GM21526 (cell line): ENCODE data around the gene NDFIP1.
A peak's percentile ranks its signal among the peaks of the same experiment; 100 is the strongest.

Experiments
- ATAC-seq: cut with Tn5 transposase; IDR thresholded peaks from one replicate; pipeline ENCODE4 v1.9.1; 2021; ENCODE audit warnings: moderate library complexity; ENCODE audit not compliant: unreplicated experiment, low FRiP score

NDFIP1 gene

DNA sequence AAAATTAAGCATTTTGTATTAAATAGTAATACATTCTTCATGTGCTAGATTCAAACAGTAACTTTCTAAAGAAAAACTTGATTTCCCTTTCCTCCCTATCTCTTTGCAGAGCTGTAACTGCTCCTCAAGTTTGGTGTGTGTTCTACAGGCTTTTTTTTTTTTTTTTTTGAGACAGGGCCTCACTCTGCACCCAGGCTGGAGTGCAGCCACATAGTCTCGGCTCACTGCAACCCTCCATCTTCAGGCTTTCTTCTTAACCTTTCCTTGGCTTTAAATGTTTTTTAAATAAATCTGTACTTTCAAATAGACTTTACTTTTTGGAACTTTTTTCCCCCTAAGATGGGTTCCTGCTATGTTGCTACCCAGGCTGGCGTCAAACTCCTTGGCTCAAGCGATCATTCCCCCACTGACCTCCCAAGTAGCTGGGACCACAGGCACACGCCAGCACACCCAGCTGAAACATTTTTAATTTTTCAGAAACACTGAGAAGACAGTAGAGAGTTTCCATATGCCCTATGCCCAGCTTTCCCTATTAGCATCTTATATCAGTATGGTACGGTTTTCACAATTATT is 9.1 kb downstream of the NDFIP1 start:
- no peak for ATAC-seq

DNA sequence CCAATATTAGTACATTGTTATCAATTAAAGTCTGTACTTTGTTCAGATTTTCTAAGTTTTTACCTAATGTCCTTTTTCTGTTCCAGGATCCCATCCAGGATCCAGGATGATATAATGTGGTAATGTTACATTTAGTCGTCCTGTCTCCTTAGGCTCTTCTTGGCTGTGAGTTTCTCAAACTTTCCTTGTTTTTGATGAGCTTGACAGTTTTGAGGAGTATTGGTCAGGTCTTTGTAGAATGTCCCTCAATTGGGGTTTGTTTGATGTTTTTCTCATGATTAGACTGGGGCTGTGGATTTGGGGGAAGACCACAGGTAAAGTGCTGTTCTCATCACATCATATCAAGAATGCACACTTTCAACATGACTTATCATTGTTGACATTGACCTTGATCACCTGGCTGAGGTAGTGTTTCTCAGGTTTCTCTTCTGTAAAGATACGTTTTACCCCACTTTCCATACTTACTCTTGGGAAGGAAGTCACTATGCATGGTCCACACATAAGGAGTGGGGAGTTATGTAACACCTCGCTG is 9.6 kb downstream of the NDFIP1 start:
- no peak for ATAC-seq

DNA sequence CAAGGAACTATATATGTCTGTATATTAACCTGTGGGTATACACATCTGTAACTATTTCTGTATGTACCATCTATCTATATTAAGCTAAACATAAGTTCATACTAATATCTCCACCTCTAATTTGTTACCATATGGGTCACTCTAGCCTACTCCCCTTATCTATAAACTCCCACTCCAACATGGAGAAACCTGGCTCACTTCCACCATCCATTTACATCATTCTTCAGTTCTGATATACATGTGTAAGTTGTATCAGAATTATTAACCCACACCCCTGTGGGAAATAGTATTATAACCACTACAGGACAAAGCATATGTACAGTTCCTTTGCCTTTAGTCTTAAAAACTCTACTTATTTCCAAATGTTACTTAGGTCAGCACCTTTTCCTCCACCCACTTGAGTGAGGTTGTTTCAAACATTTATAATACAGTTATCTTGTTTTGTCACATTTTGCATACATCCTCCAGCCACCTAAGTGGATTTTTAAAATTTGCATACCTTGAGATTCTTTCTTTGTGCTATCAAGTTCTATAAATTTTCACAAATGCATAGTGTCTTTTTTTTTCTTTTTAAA is 10.6 kb downstream of the NDFIP1 start:
- ATAC-seq, result no peak

DNA sequence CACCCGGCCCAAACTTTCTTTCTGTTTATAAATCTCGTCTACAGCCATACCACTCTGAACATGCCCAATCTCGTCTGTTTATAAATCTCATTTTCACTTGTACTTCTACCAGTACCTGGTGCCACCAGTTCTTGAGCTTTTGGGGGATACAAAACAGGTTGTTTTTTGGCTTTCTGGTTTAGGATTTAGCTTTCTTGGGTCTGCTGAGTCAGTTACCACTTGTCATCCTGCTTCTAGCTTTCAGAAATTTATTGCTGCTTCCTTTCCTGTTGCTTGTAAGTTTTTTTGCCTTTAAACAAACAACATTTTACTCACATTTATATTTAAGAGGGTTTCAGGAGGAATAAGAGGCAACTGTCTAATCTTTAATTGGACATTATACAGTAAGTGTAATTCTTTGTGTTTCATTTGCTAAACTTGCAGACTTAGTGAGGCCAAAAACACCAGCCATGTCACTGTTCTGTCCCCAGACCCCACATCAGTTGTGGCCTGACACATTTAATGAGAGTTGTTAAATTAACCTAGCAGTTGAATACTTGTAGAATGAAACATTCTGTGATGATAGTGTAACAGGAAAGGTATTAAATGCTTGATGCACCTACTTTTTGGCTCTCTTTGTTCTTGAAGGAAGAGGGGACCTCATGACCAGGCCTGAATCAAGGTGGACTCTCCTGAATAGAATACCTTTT is 11.8 kb downstream of the NDFIP1 start:
- ATAC-seq, result no peak

DNA sequence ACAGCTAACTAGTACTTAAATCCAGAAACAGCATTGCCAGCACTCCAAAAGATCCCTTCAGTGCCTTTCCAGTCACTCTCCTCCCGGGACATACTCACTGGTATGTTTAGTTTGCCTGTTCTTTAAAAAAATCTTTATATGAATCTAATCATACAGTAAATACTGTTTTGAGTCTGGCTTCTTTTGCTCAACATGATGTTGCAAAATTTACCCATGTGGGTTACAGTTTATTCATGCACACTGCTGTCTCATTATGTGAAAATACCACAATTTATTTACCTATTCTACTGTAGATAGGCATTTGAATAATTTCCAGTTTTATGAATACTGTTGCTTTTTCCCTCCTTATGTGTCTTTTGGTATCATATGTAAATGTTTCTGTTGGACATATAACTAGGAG is 13.5 kb downstream of the NDFIP1 start:
- no peak for ATAC-seq

DNA sequence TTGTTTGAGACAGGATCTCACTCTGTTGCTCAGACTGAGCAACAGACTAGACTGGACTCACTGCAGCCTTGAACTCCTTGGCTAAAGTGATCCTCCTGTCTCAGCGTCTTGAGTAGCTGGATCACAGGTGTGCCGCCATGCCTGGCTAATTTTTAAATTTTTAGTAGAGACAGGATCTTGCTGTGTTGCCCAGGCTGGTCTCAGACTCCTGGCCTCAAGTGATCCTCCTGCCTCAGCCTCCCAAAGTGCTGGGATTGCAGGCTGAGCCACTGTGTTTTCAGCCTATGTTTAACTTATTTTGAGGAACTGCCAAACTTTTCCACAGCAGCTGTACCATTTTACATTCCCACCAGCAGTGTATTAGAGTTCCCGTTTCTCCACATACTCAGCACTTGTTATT is 16.8 kb downstream of the NDFIP1 start:
- no peak for ATAC-seq

DNA sequence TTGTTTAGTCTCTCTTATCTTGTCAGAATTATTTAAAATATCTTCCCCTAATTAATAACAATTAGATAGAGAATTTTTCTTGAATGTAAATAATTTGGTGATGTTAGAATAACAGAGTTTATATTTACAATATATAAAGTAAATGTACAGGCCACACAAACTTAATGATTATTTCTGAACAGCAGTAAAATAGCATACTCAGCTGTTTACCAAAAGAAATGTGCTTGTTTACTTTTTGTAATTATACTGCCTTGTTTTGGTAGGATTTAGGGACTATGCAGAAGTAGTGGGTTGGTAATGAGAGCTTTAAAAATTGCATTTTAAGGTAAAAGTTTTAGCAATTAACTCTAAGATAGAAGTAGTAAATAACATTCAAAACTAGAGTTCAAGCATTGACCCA is 17.4 kb downstream of the NDFIP1 start:
- no peak for ATAC-seq

DNA sequence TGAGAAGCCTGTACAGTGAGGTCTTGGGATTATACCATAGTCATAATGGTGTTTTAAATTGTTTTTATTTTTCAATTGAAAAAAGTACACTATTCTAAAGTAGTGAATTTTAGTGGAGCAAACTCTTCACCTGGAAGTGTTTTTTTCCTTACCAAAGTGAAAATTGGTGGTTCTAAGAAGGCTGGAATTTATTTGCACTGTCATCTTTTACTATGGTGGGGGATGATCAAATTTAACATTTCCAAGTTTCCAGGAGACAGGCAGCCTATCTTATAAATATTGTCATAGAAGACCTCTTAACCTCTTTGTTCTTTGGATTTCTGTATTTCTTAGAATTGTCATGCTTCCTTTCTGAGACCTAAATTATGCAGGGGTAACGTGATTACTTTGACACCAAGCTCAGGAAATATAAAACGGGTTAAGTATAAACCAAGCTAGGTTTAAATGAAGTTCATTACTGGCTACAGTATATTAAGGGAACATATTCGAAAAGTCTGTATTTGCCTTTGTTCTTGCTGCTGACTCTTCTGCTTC is 20.2 kb downstream of the NDFIP1 start:
- no peak for ATAC-seq

DNA sequence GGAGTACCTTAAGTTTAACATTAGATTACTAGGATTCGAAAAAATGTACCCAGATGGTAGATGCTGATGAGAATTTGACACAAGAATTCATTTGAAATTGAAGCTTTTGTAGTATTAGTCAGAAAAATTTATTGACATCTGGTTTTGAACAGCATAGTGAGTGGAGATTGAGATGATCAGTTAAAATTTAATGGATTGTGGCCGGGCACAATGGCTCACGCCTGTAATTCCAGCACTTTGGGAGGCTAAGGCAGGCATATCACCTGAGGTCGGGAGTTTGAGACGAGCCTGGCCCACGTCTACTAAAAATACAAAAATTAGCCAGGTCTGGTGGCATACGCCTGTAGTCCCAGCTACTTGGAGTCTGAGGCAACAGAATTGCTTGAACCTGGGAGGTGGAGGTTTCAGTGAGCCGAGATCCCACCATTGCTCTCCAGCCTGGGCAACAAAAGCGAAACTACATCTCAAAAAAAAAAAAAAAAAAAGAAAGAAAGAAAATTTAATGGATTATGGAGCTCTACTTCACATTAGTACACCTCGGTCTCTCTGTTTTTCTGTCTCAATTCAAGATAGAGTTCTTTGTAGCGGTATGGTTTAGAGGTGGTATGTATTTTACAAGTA is 21.0 kb downstream of the NDFIP1 start:
- ATAC-seq, result no peak

DNA sequence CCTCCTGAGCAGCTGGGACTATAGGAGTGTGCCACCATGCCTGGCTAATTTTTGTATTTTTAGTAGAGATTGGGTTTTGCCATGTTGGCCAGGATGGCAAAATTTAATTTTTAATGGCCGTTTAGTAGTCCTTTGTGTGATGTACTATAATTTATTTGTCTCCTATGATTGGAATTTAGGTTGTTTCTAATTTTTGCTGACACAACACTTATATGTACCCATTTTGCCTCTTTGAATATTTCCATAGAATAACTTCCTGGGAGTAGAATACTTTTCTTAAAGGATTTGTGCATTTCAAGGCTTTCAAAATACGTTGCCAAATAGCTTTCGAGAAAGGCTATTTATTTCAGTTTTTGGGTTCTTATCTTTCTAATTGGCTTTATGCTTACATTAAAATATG is 22.8 kb downstream of the NDFIP1 start:
- no peak for ATAC-seq

DNA sequence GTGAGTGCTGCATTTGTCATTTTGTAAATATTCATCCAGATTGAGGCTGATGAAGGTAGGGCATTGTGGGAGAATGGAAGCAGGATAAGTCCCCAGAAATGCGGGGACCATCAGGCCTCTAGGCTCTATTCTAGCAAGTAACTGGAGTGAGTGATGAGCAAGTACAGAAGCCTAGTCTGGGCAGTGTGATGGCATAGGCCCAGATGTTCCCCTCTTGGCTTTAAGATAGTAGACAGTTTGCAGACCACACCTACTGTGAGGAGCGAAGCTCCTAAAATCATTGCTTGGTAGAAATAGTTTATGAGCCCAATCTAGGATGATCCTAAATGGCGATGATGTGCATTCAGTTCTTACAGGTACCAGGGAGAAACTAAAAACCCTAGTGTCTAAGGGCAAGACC is 24.3 kb downstream of the NDFIP1 start:
- ATAC-seq, result no peak

DNA sequence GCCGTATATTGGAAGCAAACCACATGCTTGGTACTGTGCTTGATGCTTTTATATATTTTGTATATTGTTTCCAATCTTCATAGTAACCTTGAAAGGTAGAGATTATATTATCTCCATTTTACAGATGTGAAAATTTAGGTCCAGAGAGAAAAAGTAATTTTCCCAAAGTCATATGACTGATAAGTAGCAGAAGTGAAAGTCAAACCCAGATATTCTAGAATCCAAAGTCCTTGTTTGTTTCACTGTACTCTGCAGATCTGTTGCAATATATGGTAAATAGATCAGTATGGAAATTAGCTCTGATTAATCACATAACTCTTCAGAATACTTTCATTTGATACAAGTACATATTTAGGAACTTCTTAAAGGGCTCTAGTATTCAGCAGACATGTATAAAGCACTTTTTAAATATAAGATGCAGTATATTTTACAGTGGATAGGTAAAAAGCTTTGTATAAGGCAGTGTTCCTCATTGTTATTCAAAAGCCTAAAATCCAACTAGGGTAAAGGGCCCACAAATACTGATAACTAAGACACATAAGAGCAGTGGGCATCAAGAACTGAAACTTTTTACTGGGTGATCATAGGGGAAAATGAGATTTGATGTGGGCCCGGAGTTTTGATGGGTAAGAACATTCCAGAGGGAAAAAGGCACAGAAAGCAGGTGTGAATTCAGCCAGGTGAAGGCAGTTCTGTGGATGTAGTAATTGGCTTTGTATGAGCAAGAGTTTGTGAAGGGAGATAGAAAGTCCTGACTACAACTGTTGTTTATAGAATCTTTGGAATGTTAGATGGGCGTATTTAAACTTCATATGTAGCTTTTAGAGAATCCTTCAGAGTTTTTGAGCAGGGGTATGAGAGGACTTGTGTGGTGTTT is 25.0 kb downstream of the NDFIP1 start:
- no peak for ATAC-seq

DNA sequence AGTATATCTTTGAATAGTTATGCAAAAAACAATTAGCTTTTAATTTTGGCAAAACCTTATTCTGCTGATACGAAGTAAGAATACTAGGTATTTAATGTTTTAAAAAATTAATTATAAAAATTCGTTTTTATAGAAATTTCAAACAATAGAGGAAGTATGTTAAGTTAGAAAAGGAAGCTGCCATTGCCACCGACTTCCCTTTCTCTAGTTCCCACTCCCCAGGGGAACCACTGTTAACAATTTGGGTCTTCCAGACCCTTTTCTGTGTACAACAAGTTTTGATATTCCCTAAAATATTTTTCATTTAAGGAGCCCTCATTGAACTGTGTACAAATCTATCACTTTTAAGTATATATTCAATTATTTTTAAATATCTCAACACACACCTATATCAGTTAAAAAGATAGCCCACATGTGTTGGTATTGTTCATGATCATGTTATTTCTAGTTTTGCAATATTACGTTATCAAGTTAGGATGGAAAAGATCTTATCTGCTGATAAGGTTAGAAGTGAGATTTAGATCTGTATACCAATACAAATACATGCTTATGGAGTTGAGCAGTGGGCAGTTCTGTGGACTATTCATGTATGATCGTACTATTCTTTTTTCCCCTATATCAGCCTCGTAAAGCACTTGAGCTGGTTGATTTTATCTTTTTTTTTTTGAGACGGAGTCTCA is 25.9 kb downstream of the NDFIP1 start:
- ATAC-seq, result no peak

DNA sequence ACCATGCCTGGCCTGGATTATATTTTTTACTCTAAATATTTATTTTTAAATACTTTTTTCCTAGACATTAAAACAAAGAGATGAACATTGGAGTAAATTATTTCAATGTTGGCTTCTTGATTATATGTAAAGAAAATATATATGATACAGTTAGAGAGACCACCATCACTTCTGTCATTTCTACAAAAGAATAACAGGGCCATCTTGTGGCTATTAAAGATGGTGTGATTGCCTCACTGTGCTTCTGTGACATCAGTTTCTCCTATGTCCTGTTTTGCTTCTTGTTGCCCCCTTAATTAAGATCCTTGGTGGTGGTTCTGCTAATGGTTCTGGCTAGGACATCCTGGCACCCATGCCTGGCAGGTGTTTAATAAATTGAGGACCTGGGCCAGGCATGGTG is 32.9 kb downstream of the NDFIP1 start:
- ATAC-seq, result no peak

DNA sequence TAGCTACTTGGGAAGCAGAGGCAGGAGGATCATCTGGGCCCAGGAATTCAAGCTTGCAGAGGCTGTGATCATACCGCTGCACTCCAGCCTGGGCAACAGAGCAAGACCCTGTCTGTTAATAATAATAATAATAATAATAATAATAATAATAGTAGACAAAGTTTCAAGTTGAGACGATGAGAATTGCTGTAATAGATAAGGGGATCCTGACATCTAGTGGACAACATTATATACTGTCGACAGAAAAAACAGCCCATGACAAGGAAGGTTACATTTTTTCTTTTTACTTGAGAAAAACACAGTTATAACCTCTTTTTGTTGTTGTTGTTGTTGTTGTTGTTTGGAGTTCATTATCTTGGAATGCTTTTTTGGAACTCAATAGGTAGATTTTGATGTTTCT is 35.3 kb downstream of the NDFIP1 start:
- ATAC-seq, result no peak

DNA sequence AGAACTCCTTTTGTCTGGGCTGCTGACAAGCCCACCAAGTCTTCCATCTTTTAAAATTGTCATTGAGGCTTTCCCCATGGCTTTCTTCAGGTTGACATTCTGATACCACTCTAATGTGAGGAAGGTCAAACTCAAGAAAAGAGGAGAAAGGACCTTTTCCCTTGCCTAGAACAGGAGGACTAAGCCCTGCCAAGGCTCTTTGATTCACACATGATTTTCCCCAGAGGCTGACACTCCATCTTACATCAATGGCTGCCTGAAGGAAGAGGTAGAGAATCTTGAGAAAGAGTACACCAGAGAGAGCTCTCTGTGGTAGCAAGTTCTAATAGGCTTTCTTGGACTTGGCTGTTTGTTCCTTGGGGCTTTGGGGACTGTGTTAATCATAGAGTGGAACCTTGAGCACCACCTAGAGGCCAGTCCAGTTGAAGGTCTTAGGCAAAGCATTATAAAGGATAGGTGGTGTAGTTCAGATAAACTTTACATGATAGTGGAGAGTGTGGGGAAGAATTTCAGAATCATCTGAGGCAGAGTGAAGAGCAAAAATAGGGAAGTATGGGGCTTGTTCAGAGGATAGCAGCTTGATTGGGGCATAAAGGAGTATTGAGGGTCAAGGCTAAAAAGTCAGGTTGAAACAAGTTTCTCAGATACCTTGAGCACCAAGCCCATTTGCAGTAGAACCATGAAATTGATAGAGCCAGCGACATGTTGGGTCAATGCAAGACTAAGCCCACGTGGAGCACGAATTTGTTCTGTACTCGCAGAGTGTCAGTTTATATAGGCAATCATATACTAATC is 36.7 kb downstream of the NDFIP1 start:
- peak; percentile 79 for ATAC-seq

DNA sequence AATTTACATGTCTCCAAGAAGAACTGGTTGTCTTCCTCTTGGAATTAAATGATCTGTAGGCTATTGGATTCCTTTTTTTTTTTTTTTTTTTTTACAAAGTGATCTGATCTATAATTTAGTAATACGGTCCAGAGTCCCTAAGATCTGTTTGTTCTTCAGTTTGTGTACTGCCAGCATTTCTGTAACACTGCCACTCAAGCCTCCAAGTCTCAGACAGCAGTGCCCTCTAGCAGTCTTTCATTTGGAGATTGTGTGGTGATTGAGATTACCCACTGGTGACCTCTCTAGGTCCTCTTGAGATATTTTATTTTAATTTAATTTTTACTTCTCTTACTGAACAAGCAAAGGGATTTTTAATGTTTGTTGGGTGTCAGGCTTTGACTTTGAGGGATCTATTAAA is 40.8 kb downstream of the NDFIP1 start:
- ATAC-seq, result no peak

DNA sequence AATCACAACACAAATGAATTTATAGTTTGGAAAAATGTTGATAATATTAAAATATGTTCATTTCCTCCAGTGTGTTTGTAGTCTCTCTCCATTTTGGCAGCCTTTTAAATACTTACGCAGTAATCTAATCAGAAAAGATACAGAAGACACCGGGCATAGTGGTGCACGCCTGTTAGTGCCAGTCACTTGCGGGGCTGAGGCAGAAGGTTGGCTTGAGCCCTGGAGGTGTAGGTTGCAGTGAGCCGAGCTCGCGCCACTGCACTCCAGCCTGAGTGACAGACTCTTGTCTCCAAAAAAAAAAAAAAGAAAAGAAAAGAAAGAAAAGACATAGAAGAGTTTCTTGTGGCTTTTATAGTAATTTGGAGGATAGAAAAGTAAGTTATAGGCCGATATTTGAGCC is 41.9 kb downstream of the NDFIP1 start:
- no peak for ATAC-seq
